Stimulated activated CD8-positive, alpha-beta memory T cell treated with anti-CD3 and anti-CD28 coated beads, Interleukin-2, amount 100 ng/mL, for 1 hour (primary cell): Measurements from ENCODE around the gene RGL4.
"Not testable (repeated sequence)": the region's sequence is repeated elsewhere in the genome, so short reads cannot be mapped to it uniquely, and the experiment has no call there.

ENCODE experiments used
- DNase-seq, 2 donors: peaks; one replicate each; pipeline ENCODE4 v3.0.0-alpha.2; 2020; ENCODE audit warnings: low read depth in 2 of 2

RGL4 gene

DNA sequence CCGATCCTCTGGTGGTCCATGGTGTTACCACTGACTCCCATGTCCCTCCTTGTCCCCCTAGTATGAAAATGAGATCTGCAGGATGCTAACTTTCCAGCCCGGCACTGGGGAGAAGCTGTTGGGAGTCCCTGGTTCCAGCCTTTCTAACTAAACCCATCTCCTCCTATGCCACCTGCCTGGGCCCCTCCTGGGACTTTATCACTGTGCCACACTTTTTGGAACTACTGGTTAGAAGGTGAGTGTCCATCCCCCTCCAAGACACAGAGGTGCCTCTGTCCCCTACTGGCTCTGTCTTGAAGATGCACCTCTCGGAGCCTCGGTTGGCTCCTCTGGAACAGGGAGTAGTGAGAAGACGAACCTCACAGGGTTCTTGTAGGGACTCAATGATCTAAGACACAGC, at the start of gene RGL4:
Gene RGL4, plus strand, starts transcription at position 301 of the 400 bp plus-strand sequence. CDS start 1,018 bp downstream, outside the sequence.
- DNase-seq = no peak

- DNase-seq = not testable (repeated sequence)
Measured at GRCh38 chr22:23646526-23646925, 44.3 kb upstream of the RGL4 start.

GRCh38 chr22:23649071-23649501, 41.7 kb upstream of the RGL4 start:
- no peak for DNase-seq

DNA sequence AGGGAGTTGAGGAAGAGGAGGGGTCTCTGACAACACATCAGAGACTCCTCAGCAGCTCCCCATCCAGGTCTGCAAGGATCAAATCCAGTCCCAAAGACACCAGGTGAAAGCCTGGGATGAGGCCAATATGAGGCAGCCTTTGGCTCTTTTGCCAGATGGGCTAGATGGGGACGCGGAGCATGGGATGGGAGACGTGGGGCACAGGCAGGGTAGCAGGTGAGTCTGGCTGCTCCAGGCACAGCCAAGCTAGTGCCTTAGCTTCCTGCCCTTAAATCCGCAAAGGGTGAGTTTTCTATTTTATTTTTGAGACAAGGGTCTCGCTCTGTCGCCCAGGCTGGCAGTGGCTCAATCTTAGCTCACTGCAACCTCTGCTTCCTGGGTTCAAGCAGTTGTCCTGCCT, 39.1 kb upstream of the RGL4 start:
- DNase-seq = no peak

DNA sequence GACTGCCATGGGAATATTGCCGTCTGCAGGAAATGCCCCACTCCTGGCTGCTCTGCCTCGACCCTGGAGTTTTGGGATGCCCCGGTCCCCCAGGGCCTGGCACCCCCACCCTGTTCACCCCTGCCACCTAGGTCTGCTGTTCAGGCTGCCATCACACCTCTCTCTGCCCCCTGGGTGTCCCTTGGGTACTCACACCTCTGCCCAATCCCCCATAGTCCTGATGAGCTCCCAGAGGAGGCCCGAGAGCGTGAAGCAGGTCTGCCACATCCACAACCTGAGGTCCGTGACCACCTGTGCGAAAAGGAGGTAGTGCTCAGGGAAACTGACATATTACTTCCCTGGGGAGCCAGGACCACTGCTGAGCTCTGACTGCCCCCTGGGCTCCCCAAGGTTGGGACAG, 38.5 kb upstream of the RGL4 start:
- no peak for DNase-seq

DNA sequence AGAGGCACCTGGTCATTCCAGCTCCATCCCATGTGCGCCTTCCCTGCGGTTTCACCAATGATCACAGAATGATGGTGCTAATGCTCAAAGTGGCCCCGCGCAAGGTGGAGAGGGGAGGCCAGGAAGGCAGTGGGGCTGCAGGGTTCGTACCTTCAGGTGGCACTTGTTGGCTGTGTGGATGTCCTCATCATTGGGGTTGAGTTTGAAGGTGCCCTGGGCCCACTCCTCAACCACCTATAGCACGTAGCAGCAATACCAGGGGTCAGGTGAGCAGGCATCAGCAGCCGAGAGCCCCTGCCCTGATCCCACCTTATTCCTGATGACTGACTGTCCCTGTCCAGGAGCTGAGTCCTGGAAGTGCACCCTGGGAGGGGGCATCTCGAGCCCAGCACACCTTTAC, 38.1 kb upstream of the RGL4 start:
- no peak for DNase-seq

- no peak for DNase-seq
Measured at GRCh38 chr22:23655891-23656475, 34.8 kb upstream of the RGL4 start.

DNA sequence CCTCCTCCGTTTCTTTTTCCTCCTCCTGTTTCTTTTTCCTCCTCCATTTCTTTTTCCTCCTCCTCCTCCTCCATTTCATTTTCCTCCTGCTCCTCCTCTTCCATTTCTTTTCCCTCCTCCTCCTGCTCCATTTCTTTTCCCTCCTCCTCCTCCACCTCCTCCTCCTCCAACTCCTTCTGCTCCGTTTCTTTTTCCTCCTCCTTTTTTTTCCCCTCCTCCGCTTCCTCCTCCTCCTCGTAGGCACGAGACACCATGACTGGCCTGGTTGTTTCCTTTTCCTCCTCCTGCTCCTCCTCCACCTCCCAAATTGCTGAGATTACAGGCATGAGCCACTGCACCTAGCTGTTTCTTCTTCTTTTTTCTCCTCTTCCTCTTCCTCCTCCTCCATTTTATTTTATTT, 33.1 kb upstream of the RGL4 start:
- DNase-seq = no peak

GRCh38 chr22:23660381-23660780, 30.4 kb upstream of the RGL4 start:
- DNase-seq = not testable (repeated sequence)

DNA sequence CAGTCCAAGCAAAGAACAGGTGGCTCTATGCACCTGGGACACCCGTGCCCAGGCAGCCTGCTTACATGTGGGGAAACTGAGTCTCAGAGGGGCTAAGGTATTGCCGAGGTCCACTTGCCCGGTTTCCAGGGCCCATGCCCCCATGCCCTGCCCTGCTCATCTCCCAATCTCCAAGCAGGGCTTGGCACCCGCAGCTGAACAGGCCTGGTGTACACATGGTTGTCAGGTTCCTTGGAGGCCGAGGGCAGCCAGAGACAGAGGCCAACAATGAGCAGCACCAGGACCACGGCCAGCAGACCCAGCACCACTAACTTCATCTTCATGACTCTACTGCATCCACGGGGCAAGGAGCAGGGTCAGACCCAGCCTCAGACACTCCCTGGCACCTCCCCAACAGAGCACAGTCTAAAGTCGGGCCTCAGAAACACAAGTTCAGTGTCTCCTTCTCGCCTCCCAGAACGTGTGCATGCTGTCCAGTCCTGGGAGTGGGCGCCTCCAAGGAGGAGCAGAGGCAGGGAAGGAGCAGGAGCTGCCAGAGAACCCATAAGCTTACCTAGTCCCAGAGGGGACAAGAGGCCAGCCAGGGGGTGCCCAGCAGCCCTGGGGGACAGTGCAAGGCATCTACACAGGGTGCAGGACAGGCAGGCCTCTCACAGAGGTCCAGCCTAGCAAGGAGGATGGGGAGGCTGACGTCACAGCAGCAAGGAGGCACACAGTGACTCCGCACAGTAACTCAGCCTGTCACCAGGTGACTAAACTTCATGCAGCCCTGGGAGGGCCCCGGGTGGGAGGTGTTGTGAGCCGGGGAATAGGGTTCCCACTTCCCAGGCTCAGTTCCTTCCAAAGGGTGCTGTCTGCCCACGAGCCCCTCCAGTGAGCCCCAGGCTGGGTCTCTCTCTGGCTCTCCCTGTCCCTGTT, 20.2 kb upstream of the RGL4 start:
- DNase-seq = no peak

DNA sequence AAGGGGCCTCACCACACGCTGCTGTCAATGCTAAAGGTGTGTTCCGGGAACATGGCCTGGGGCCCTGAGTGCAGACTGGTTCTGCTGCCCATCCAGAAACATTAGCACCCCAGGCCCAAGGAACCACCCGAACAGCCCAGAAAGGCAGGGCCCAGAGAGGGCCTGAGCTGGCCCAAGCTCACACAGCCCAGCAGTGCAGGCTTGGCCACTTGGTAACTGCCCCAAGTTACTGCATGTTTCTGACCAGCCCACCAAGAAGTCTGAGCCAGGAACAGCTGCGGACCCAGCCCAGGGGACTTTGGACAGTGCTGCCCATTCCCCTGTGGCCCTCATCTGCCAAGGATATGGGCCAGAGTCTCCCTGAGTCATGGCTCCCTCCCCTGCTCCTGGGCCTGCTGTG, 19.4 kb upstream of the RGL4 start:
- not testable (repeated sequence) for DNase-seq

DNA sequence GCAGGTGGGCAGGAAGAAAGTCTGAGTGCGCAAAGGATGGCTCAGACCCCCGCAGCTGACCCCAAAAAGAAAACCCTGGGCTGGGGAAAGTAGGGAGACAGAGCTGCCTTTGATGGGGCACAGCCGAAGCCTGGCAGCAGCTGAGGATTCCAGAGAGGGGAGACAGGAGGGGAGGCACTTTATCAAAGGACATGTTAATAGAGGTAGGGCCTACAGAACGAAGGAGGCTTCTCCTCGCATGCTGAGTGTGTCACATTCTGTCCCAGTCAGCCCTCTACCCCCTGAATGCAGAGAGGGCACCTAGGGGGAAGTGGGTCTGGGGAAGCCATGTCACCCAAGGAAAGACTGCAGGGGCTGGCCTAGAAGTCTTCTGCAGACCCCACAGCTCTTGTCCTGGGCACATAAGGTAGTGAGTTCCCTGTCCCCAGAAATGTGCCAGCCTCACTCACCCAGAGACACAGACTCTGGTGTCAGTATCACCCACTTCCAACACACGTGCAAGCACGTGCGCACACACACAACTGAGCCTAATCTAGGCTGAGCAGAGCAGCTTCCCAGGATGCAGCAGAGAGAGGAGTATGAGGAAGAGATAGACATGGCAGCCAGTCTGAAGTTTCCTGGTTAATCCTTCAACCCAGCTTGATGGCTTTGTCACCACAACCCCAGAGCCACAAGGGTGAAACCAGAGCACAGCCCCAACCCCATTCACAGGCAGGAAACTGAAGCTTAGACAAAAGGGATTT, 18.3 kb upstream of the RGL4 start:
- DNase-seq = not testable (repeated sequence)

DNA sequence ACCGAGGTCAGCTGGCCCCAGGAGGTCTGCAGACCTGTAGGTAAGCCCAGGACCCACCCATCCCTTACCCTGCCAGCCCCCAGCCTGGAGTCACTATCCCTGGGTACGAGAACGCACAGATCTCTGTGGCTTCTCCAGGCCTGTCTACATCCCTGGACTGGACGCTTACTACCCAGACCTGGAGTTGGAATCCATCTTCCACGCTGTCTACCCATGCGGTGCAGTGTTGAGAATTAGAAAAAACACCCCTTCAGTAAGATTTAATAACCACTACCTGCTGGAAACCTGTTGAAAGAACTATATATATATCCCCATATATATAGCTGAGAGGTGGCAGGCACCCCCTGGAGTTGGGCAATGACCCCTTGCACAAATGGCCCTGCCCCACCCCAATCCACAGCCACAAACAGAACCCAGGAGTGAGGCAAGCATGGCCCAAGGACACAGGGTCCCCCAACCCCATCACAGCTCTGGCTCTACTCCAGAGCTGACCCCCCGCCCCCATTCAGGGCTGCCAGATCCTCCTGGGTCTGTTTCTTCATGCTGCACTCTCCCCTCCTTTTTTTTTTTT, 17.7 kb upstream of the RGL4 start:
- DNase-seq = no peak

- DNase-seq = no peak
Measured at GRCh38 chr22:23673826-23674690, 16.8 kb upstream of the RGL4 start.

- DNase-seq = not testable (repeated sequence)
Measured at GRCh38 chr22:23674886-23675501, 15.8 kb upstream of the RGL4 start.

- DNase-seq = no peak
Measured at GRCh38 chr22:23675502-23676415, 15.1 kb upstream of the RGL4 start.

DNA sequence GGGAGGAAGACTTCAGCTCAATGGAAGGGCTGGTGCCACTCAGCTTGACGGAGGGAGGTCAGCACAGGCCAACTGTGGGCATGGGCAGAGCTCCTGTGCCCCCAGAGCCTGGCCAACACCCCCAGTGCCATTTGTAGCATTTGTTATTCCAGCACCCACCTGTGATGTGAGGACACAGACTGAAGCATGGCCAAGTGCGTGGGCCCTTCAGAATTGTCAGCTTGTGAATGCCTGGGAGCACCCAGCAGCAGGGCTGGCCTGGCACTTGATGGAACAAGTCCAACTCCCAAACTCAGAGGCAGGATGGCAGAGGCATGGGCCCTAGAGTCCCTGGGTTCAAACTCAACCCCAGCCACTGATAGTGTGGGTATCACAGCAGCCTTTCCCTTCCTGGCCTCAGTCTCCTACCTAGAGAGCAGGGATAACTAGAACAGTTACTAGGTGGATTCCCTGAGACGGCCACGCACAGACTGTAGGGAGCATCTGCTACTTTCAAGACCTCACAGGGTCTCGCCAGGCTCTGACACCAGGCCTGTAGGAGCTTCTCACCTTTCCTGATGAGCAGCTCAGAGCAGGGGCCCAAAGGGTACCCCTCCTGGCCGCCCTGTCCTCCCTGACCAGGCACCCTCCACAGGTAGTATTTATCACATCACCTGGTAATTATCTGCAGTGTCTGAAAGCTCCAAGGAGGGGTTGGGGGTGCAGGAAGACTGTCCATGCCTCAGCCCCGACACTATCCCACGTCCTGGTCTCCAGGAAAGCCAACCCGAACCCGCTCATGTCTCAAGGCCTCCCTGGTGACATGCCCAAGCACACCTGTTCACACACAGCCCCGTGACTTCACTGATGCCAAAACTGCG, 13.7 kb upstream of the RGL4 start:
- not testable (repeated sequence) for DNase-seq

GRCh38 chr22:23677701-23677995, 13.2 kb upstream of the RGL4 start:
- DNase-seq = no peak

DNA sequence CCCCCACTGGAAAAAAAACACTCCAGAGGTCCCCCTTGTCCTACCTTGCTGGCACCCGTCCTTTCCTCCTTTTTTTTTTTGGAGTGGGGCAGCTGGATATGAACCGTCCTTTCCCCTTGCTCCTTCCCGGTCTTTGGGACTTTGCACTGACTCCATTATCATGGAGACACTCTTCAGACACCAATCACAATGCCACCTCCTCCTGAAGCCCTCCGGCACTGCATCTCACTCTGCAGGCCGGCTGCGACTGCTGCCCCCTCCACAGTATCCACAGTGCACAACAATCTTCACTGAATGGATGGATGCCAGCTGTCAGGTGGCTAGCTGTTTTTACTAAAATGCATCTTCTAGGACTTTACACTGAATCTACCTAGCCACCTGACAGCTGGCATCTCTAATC, 12.7 kb upstream of the RGL4 start:
- DNase-seq = no peak
